Measurements from ENCODE around the gene SMCO4. TPM values are rescaled to one million over a fixed set of nuclear protein-coding genes. Genes with fewer than 3 reads are reported as not detected.
A peak's percentile ranks its signal among the peaks of the same experiment; 100 is the strongest.
"Not testable (repeated sequence)": the region's sequence is repeated elsewhere in the genome, so short reads cannot be mapped to it uniquely, and the experiment has no call there.

SMCO4 gene
- total RNA-seq, 2 experiments from 2014 or later, result 36.1 to 44.1 TPM

GRCh38 chr11:93464927-93465540 is 78.2 kb downstream of the SMCO4 start:
- Histone ChIP-seq H3K36me3 (ENCODE audit: insufficient read depth, low read length) (no peaks in the 10 kb centered on the region), H3K9me3 (ENCODE audit: low read length) (peaks cover 4% of the 10 kb centered on the region; the same call in 1 of the 2 replicates), H3K4me3 (ENCODE audit: low read depth, low read length, poor library complexity, severe bottlenecking) (no peak overlapping the region), H3K4me1 (ENCODE audit: insufficient read depth, low read length, poor library complexity, severe bottlenecking) (peaks cover 16% of the 10 kb centered on the region), H3K27ac (ENCODE audit: low read depth, low read length, poor library complexity, severe bottlenecking) (peak overlapping the region; percentile 35), H3K79me2 (ENCODE audit: insufficient read depth, low read depth, low read length) (no peaks in the 10 kb centered on the region), H3K4me2 (ENCODE audit: low read length) (peak overlapping the region; percentile 22; the same call in 1 of the 2 replicates), H2AFZ (ENCODE audit: low read length) (peak overlapping the region; percentile 38), H4K20me1 (ENCODE audit: insufficient read depth, low read length) (no peaks in the 10 kb centered on the region), H3K9me2 (ENCODE audit: insufficient read depth, low read length) (no peaks in the 10 kb centered on the region)
- intact Hi-C loops (cut with micrococcal nuclease; ENCODE audit: unreplicated experiment), result loop anchor here (2.0 to 5.0 kb wide), 2 partner anchors 53 to 78 kb away; partner anchors contain the start of gene SMCO4
- ChIA-PET CTCF (ENCODE audit: unreplicated experiment) (no interaction called here), POLR2A (interaction anchor here (0.8 to 2.1 kb wide), 4 partner anchors 10 to 30 kb away, joined by 3 to 7 read pairs (median 4); no protein-coding TSS in a partner anchor)
- BruUV-seq (replicated peaks), result no TSS peak
- peak; percentile 15 for DNase-seq (ENCODE audit: low spot score)
- TF ChIP-seq CTCF (conservative IDR thresholded peaks at IDR 0.05; ENCODE audit: low read length), result no peak
- no peak for TF ChIP-seq EZH2phosphoT487 (IDR thresholded peaks at IDR 0.05; ENCODE audit: borderline replicate concordance, low read depth, low read length)

GRCh38 chr11:93463666-93464065 is 79.5 kb downstream of the SMCO4 start:
- DNase-seq (ENCODE audit: low spot score); H3K9me3 ChIP-seq (ENCODE audit: low read length); H4K20me1 ChIP-seq (ENCODE audit: insufficient read depth, low read length); H3K9me2 ChIP-seq (ENCODE audit: insufficient read depth, low read length); H3K4me2 ChIP-seq (ENCODE audit: low read length); H3K4me3 ChIP-seq (ENCODE audit: low read depth, low read length, poor library complexity, severe bottlenecking); H3K27ac ChIP-seq (ENCODE audit: low read depth, low read length, poor library complexity, severe bottlenecking); H2AFZ ChIP-seq (ENCODE audit: low read length); CTCF ChIA-PET (ENCODE audit: unreplicated experiment); H3K36me3 ChIP-seq (ENCODE audit: insufficient read depth, low read length); H3K79me2 ChIP-seq (ENCODE audit: insufficient read depth, low read depth, low read length); BruUV-seq (replicated peaks): not testable (repeated sequence)
- H3K4me1 ChIP-seq (ENCODE audit: insufficient read depth, low read length, poor library complexity, severe bottlenecking), result peaks cover 16% of the 10 kb centered on the region
- POLR2A ChIA-PET, result interaction anchor here (2.1 kb wide), 1 partner anchor 22 kb away, joined by 5 read pairs; no protein-coding TSS in a partner anchor
- intact Hi-C loops (cut with micrococcal nuclease; ENCODE audit: unreplicated experiment), result loop anchor here (2.0 kb wide), 1 partner anchor 79 kb away; the partner anchor contains the start of gene SMCO4

- CTCF ChIA-PET (ENCODE audit: unreplicated experiment), result no interaction called here
- TF ChIP-seq CTCF (conservative IDR thresholded peaks at IDR 0.05; ENCODE audit: low read length) (no peak), EZH2phosphoT487 (IDR thresholded peaks at IDR 0.05; ENCODE audit: borderline replicate concordance, low read depth, low read length) (no peak)
- no peak overlapping the region for H3K4me3 ChIP-seq (ENCODE audit: low read depth, low read length, poor library complexity, severe bottlenecking)
- no peaks in the 10 kb centered on the region for H3K36me3 ChIP-seq (ENCODE audit: insufficient read depth, low read length)
- H3K9me3 ChIP-seq (ENCODE audit: low read length), result no peaks in the 10 kb centered on the region
- no peak overlapping the region for H2AFZ ChIP-seq (ENCODE audit: low read length)
- no peaks in the 10 kb centered on the region for H3K9me2 ChIP-seq (ENCODE audit: insufficient read depth, low read length)
- DNase-seq (ENCODE audit: low spot score), result no peak
- BruUV-seq (replicated peaks), result no TSS peak
- H3K79me2 ChIP-seq (ENCODE audit: insufficient read depth, low read depth, low read length), result no peaks in the 10 kb centered on the region
- intact Hi-C loops (cut with micrococcal nuclease; ENCODE audit: unreplicated experiment), result no loop called here
- H3K4me1 ChIP-seq (ENCODE audit: insufficient read depth, low read length, poor library complexity, severe bottlenecking), result no peaks in the 10 kb centered on the region
- no peak overlapping the region for H3K27ac ChIP-seq (ENCODE audit: low read depth, low read length, poor library complexity, severe bottlenecking)
- POLR2A ChIA-PET, result interaction anchor here (1.2 kb wide), 1 partner anchor 8 kb away, joined by 5 read pairs; no protein-coding TSS in a partner anchor
- no peak overlapping the region for H3K4me2 ChIP-seq (ENCODE audit: low read length)
- no peaks in the 10 kb centered on the region for H4K20me1 ChIP-seq (ENCODE audit: insufficient read depth, low read length)
These were observed 84.9 kb downstream of the SMCO4 start for GRCh38 chr11:93458286-93458685.
